ENCODE measurements around the gene PPP1R3G. TPM values are rescaled to one million over a fixed set of nuclear protein-coding genes. Genes with fewer than 3 reads are reported as not detected.

PPP1R3G gene
- total and polyA plus RNA-seq, 8 donors, result 0.17 to 1.4 (median 1.0) TPM

- ATAC-seq (no peak), DNase-seq (no peak)
- TF ChIP-seq CTCF (IDR thresholded peaks at IDR 0.05), result no peak
- Histone ChIP-seq H3K27ac (no peak overlapping the region), H3K9me3 (peaks cover 0 to 2% of the 10 kb centered on the region in 2 donors), H3K4me3 (no peak overlapping the region), H3K4me1 (no peaks in the 10 kb centered on the region), H3K27me3 (no peaks in the 10 kb centered on the region), H3K36me3 (no peaks in the 10 kb centered on the region)
- intact Hi-C loops (cut with DNase I), result no loop called here
Measured at GRCh38 chr6:5044866-5045265, 40.3 kb upstream of the PPP1R3G start.

- no peak overlapping the region for H3K27ac ChIP-seq
Measured at GRCh38 chr6:5045416-5045815, 39.7 kb upstream of the PPP1R3G start.

GRCh38 chr6:5046430-5046829 lies 38.7 kb upstream of the PPP1R3G start:
- no peak for ATAC-seq
- Histone ChIP-seq H3K4me1 (no peaks in the 10 kb centered on the region), H3K4me3 (no peak overlapping the region), H3K27ac (no peak overlapping the region), H3K27me3 (no peaks in the 10 kb centered on the region), H3K9me3 (peaks cover 0 to 17% of the 10 kb centered on the region in 2 donors), H3K36me3 (no peaks in the 10 kb centered on the region)
- no peak for TF ChIP-seq CTCF (IDR thresholded peaks at IDR 0.05)
- DNase-seq, result no peak
- intact Hi-C loops (cut with DNase I), result no loop called here

More at GRCh38 chr6:5045416-5045815, 39.7 kb upstream of the PPP1R3G start:
- H3K36me3 ChIP-seq, result no peaks in the 10 kb centered on the region
- ATAC-seq, result no peak
- H3K9me3 ChIP-seq, result peaks cover 0 to 7% of the 10 kb centered on the region in 2 donors
- no peak overlapping the region for H3K4me3 ChIP-seq
- no peaks in the 10 kb centered on the region for H3K4me1 ChIP-seq
- no peak for TF ChIP-seq CTCF (IDR thresholded peaks at IDR 0.05)
- DNase-seq, result peak in 1 of 4 donors; percentile 24
- intact Hi-C loops (cut with DNase I), result no loop called here
- H3K27me3 ChIP-seq, result no peaks in the 10 kb centered on the region

GRCh38 chr6:5050009-5050408 lies 35.1 kb upstream of the PPP1R3G start:
- ATAC-seq, result no peak
- Histone ChIP-seq H3K27me3 (no peaks in the 10 kb centered on the region), H3K4me1 (no peaks in the 10 kb centered on the region), H3K4me3 (no peak overlapping the region), H3K9me3 (peaks cover 0 to 23% of the 10 kb centered on the region in 2 donors), H3K27ac (no peak overlapping the region), H3K36me3 (no peaks in the 10 kb centered on the region)
- DNase-seq, result no peak
- no peak for TF ChIP-seq CTCF (IDR thresholded peaks at IDR 0.05)
- intact Hi-C loops (cut with DNase I), result no loop called here

GRCh38 chr6:5051394-5051793 lies 33.7 kb upstream of the PPP1R3G start:
- no peaks in the 10 kb centered on the region for H3K27me3 ChIP-seq
- no peak for ATAC-seq
- TF ChIP-seq CTCF (IDR thresholded peaks at IDR 0.05), result no peak
- intact Hi-C loops (cut with DNase I), result no loop called here
- no peaks in the 10 kb centered on the region for H3K4me1 ChIP-seq
- H3K27ac ChIP-seq, result no peak overlapping the region
- H3K9me3 ChIP-seq, result peaks cover 0 to 23% of the 10 kb centered on the region in 2 donors
- no peaks in the 10 kb centered on the region for H3K36me3 ChIP-seq
- no peak for DNase-seq
- H3K4me3 ChIP-seq, result no peak overlapping the region

Measured in left lung (tissue), 10 donors.